HG02938 (cell line): ENCODE results near the gene MTERF1.
"Not testable (repeated sequence)": the region's sequence is repeated elsewhere in the genome, so short reads cannot be mapped to it uniquely, and the experiment has no call there.

ENCODE experiments used
- ATAC-seq: cut with Tn5 transposase; IDR thresholded peaks from one replicate; pipeline ENCODE4 v1.9.1; 2021; ENCODE audit warnings: mild to moderate bottlenecking, moderate library complexity; ENCODE audit not compliant: unreplicated experiment

The MTERF1 gene, protein sequence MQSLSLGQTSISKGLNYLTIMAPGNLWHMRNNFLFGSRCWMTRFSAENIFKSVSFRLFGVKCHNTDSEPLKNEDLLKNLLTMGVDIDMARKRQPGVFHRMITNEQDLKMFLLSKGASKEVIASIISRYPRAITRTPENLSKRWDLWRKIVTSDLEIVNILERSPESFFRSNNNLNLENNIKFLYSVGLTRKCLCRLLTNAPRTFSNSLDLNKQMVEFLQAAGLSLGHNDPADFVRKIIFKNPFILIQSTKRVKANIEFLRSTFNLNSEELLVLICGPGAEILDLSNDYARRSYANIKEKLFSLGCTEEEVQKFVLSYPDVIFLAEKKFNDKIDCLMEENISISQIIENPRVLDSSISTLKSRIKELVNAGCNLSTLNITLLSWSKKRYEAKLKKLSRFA

GRCh38 chr7:91880413-91881241 is at the start of gene MTERF1:
Gene MTERF1, minus strand, starts transcription at chr7:91880702. Its CDS starts 619 bp downstream, at chr7:91880083.
- peak; percentile 97 for ATAC-seq

DNA sequence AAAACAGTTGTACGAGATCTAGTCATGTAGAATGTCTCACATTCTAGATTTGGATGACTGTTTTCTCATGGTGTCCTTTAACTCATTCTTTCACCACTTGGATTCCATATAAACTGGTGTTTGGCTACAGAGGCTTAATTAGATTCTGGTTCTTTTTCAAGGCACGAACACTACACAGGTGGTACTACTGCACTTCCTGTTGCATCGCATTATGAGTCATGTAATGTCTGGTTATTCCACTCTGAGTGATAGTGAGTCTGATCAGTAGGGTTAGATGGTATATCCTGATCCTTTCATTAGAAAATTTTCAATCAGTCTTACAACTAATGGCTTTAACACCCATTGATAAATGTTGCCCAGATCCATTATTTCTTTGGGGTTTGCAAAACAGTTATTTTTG is 49.0 kb upstream of the MTERF1 start:
- ATAC-seq: peak; percentile 88

- ATAC-seq: no peak
Observed at GRCh38 chr7:91927912-91928311, 47.4 kb upstream of the MTERF1 start.

- ATAC-seq: no peak
Observed at GRCh38 chr7:91922857-91923256, 42.4 kb upstream of the MTERF1 start.

- no peak for ATAC-seq
Observed at GRCh38 chr7:91918356-91918755, 37.9 kb upstream of the MTERF1 start.

DNA sequence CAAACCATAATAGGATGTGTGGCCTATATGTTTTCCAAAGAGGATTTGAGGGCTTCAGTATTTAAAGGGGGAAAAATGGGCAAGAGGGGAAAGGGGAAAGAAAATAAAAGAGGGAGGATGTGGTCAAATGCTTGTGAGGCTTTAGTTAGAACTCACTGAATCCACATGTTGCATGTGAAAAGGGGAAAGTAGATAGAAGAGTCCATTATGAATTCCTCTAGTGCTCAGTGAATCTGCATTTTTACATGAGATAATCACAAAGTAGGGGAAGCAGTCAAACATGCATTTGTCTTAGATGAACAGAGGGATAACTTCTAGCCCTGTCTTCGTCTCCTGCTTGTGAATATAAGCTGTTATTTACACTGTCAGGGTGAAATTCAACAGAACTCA is 35.5 kb upstream of the MTERF1 start:
- no peak for ATAC-seq

GRCh38 chr7:91915401-91916050 is 35.0 kb upstream of the MTERF1 start:
- ATAC-seq: no peak

GRCh38 chr7:91913612-91914011 is 33.1 kb upstream of the MTERF1 start:
- ATAC-seq: no peak

DNA sequence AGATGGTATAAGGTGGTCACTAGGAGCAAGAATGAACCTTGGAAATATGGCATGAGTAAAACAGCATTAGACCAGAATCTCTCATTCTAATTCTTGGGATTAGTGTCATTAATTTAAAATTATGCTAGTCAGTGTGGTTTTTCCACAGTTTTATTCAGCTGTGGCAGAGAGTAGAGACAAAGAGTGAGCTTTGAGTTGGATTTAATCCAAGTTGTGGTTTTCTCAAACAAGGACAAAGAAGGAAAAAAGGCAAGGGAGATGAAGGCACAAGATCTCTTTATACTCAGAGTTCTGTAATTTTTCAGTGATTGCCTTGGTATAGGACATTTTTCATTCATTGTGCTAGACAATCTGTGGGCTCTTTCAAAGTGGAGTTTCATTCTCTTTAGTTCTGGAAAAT is 32.0 kb upstream of the MTERF1 start:
- ATAC-seq: no peak

DNA sequence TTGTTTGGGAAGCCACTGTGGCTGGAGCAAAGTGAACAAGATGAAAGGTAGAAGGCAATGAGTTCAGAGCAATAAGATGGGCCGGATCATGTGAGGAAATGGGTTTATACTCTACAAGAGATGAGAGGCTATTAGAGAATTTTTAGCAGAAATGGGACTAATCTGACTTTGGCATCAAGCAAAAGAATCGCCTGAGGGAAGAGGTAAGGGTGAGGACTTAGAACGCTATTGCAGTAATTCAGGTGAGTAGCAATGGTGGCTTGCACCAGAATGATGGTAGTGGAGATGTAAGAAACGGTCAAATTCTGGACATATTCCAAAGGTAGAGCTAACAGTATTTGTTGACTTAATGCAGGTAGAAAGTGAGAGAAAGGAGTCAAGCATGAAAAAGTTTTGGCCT is 30.6 kb upstream of the MTERF1 start:
- no peak for ATAC-seq

GRCh38 chr7:91910171-91910570 is 29.7 kb upstream of the MTERF1 start:
- ATAC-seq: no peak

GRCh38 chr7:91899563-91899962 is 19.1 kb upstream of the MTERF1 start:
- ATAC-seq: no peak

DNA sequence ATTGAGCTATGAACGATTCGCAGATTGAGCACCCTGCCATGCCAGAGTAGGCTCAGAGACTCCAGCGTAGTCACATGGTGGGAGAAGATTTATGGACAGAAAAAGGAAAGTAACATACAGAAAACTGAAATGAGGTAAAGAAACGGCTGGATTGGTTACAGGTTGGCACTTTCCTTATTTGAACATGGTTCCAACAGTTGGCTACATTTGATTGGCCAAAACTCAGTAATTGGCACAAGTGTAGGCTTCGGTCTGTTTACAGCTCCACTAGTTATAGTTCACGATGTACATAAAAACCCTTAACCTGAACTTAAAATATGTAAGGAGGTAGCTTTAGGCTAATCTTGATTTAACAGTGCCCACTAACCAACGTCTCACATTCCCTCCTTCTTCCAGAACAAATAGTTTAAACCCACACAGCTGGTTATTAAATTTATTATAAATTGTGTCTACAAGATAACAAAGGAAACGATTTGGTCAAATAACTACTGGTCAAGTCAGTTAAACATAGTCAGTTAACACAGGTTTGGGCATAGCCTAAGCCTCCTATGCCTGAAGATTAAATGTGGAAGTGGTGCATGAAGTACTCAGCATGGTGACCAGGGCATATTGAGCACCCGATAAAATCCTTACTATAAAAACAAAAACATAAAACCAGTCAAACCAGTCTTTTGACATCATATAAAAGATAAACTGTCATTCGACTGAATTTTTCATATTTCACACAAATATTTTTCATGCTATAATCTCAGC is 17.9 kb upstream of the MTERF1 start:
- no peak for ATAC-seq

DNA sequence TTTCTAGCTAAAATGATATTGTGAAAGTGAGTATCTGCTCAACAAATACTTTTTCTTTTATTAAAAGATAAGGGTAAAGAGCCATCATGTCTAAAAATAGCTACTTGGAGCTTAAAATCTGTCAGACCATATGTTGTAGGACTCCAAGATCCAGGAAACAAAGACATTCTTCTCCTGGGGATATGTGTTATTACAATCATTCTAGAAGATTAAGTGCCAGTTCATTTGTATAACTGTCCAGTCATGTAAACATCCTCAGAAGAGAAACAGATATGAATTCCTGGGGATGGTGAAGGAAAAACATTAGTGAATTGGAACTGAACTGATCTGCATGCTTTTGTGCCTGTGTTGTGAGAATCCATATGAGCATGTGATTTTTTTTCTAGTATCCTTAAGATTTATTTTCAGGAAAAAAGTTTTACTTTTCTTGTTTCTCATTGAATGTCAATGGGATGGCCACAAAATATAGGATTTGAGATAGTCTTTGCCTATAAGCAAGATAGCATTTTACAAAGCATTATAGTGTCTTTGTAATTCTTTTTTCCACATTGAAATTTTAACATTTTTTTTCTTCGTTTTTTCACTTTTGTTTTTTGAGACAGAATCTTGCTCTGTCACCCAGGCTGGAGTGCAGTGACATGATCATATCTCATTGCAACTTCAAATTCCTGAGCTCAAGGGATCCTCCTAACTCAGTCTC is 14.4 kb upstream of the MTERF1 start:
- no peak for ATAC-seq

DNA sequence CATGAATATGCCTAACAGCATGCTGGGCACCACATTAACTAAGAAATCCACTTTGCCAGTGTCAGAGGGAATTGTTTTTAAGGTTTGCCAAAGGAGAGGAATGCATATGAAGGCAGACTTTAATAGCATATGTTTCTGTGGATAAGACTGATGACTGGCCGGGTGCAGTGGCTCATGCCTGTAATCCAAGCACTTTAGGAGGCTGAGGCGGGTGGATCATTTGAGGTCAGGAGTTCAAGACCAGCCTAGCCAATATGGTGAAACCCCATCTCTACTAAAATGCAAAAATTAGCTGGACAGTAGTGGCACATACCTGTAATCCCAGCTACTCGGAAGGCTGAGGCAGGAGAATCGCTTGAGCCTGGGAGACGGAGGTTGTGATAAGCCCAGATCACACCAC is 13.2 kb upstream of the MTERF1 start:
- not testable (repeated sequence) for ATAC-seq

DNA sequence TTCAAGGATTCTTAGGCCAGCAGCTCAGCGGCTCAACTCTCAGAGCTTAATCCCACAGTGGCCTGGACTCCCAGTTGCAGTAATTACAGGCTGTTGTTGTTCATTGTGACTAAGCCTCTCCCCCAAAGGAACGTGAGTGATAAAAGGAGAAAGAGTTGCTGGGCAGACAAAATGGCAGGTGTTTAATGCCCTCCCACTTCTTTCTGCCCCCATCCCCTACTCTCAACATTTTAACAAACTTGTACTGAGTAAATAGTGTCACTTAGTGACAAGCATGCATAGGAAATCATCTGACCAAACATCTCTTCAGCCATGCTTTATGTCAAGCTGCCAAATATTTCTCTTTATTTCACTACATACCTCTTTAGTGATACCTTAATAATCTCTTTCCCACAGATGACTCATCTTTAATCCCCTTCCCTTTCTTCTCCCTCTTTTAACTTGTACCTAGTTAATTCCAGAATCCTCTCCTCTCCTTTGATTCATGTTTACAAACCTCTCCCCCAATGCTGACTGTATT is 12.4 kb upstream of the MTERF1 start:
- ATAC-seq: no peak

DNA sequence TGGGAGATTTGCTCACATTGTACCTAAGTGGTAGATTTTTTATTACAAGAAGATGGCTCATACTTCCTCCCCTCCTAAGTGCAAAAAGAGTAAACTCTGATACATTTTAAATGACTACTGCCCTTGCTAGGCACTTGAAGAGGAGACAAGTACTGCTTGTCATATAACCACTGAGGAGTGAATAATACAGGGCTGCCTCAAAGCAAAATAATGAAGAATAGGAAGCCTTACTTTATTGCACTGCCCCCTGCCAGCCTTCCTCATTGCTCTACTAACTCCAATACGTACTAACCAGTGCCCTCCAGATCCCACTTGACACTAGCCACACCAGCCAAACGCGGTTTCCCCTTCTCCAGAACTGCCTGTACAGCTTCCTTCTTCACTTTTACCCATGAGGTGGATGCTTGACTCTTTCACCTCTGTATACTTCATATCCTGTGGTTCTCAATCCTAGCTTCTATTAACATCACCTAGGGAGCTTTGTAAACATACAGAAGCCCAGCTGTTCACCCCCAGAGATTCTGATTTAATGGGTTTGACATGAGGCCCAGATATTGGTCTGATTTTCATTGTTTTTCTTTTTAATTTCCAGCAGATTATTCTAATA is 11.7 kb upstream of the MTERF1 start:
- no peak for ATAC-seq

DNA sequence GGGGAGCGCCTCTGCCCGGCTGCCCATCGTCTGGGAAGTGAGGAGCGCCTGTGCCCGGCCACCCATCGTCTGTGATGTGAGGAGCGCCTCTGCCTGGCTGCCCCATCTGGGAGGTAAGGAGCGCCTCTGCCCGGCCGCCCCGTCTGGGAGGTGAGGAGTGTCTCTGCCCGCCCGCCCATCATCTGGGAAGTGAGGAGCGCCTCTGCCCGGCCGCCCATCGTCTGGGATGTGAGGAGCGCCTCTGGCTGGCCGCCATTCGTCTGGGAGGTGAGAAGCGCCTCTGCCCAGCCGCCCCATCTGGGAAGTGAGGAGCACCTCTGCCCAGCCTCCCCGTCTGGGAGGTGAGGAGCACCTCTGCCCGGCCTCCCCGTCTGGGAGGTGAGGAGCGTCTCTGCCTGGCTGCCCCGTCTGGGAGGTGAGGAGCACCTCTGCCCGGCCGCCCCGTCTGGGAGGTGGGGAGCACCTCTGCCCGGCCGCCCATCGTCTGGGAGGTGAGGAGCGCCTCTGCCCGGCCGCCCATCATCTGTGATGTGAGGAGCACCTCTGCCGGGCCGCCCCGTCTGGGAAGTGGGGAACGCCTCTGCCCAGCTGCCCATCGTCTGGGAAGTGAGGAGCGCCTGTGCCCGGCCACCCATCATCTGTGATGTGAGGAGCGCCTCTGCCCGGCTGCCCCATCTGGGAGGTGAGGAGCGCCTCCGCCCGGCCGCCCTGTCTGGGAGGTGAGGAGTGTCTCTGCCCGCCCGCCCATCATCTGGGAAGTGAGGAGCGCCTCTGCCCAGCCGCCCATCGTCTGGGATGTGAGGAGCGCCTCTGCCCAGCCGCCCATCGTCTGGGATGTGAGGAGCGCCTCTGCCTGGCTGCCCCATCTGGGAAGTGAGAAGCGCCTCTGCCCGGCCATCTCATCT is 8.0 kb upstream of the MTERF1 start:
- not testable (repeated sequence) for ATAC-seq
